Measurements from ENCODE around the gene GOLGA6L10.
"Not testable (repeated sequence)": the region's sequence is repeated elsewhere in the genome, so short reads cannot be mapped to it uniquely, and the experiment has no call there.

Gene GOLGA6L10

DNA sequence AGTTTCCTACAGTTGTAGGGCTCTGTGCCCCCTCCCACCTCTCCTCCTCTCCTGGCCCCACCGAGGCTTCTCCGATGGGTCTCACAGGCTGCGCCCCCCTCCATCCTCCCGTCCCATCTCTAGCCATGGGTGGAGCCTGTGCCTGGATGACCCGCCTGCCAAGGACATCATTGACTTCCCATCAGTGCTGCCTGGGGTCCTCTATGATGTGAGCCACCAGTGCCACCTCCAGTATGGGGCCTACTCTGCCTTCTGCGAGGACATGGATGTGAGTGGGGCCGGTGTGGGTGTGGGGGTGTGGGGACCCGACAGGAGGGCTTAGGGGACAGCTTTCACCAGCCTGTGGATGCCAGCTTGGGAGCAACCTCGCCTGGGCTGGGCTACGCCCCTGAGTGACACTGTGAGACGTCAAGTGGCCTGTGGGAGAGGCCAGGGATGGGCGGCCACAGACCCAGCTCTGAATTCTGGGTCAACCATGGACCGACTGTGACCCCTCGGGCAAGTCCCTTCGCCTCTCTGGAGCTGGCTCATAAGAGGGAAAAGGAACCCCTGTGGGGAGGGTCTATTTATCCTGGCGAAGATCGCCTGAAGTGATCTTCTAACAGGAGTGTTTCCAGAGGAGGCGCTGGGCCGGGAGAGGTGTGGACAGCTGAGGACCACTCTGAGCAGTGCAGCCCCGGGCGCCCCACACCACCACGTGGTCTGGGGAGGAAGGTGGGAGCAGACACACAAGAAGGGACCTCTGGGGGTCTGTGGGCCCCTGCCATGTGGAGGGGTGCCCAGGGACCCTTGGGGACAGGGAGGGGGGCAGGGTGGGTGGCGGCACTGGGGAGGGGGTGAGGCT, 32.8 kb downstream of the GOLGA6L10 start:
- DNase-seq, result not testable (repeated sequence)

DNA sequence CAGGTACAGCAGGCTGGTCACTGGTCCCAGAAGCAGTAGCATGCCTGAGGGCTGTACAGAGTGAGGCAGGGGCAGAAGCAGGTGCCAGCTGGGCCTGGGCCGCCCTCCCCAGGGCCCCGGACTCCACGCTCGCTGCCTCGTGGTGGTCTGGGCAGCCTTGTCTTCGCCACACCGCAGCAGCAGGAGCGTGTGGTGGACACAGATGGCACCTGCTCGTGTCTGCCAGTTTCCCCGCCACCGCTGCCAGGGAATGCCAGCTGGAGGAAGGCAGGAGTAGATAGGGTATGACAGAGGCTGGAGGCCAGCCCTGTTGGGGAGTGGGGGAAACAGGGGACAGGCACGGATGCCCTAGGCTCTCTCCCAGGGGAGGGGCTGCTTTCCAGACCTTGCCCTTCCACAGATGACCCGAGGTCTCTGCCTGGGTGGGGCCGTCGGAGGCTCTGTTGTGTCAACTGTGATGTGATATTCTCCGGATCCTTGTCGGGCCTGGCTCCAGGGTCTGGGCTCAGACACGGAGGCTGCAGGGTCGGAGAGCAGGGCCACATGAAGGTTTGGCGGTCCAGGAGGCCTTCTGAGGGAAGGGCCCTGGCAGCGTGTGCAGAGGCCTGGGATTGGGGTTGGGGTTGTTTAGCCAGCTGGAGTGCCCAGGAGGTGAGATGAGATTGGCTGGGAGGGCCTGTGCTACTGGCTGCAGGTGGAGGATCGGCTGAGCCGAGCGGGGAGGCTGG, 33.6 kb downstream of the GOLGA6L10 start:
- no peak for DNase-seq

DNA sequence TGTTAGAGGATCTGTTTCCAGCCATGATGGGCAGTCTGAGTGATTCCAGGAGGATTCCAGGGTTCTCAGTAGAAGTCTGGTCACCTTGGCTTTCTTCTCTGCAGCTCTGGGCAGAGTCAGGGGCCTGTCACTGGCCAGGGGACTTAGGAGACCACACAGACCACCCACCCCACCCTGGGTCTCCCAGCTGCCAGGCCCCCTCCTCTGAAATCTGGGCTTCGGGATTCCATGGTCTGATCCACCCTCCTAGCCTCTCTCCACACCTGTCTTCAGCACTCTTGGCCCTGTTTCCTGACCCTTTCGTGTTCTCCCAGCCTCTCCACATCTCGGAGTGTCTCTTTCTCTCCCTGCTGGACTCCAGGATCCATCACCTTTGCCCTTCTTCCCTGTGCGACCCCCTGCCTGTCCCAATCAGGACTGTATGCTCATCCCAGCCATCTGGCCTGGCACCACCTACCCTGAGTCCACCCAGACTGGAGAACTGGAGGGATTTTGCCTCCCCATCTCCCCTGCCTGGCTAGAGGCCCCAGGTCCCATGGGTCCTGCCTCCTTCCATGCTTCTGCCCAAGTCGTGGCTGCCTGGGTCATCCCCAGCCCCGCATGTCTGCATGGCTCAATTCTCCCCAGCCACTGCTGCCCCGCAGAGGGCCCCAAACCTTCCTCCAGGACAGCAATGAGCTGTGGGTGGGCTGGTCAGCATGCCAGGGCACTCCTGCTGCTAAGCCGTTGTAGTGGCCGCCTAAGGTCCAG, 34.3 kb downstream of the GOLGA6L10 start:
- no peak for DNase-seq

DNA sequence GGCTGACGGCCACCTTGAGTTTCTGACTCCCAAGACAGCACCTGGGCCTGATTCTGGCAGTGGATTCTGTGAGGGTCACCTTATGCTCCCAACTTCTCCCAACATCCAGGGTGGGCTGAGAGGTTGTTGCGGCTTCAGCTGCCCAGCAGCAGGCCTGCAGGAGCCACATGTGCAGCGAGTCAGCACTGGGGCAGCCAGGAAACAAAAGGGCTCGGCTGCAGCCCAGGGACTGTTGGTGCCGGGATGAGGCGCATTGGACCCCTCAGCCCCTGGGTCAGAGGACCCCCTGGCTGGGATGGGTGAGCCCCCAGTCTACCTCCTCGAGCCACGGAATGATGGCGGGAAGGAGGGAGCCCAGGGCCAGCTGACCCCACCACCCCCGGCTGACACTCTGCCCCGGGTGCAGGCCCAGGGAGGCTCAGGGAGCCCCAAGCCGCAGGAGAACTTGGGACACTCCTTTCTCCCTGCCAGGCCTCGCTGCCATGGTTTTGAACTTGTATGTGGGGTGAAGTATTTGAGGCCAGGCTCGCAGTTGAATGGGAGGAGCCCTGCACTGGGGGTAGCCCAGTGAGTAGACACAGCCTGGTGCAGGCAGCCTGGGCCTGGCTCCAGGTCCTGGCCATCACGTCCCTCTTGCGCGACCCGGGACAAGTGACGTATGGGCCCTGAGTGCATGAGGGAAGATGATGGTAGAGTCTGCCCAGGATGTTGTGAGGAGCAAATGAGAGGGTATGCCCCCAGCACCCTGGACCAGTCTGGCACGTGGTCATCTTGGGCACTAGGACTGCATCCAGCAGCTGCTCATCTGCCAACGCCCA, 35.1 kb downstream of the GOLGA6L10 start:
- DNase-seq, result not testable (repeated sequence)

DNA sequence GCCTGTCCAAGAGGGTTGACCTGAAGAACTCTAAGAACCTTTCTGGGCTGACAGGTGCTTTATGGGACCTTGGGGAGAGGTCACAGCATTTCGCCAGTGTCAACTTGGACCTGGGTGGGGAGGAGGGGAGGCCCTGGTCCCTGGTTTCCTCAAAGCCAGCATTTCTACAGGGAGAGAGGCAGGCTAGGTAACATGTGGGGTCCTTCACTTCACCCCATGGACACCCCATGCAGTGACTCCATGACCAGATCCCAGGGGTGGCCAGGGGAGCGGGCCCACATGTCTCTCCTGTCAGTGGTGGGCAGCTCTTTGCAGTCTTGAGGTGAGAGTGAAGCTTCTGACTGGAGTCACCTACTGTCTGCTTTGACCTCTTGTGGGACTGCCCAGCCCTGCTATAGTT, 35.8 kb downstream of the GOLGA6L10 start:
- no peak for DNase-seq

DNA sequence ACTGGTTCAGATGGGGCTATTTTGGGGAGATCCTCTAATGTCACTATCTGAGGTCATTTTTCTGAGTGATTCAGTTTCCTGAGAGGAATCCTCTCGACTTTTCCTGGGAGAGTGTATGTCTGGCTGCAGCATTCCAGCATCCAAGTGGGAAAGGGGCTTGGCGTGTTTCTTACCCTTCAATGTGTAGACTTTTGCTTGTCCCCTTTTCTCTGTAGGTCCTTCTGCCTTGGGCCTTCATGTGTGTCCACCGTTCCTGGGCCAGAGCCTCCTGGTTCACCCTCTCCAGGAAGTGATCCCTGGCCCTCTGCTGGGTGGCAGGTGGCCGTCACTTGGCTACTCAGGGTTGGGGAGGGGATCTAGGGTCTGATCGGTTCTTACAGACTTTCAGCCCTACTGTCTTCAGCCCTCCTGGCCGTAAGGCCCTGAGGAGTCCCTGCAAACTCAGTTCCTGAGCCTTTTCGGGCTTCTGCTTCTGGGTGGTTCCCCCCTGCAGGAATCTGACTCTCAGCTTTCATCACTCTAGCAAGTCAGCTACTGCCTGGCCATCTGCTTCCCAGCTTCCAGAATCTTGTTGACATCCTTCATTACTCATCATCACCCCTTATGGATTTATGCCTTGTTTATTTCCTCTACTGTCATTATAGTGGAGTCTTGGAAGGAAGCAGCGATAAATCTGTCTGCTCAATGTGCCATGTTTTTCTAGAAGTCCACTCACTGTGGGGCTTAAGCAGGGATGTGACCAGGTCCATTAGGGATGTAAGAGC, 36.5 kb downstream of the GOLGA6L10 start:
- no peak for DNase-seq

DNA sequence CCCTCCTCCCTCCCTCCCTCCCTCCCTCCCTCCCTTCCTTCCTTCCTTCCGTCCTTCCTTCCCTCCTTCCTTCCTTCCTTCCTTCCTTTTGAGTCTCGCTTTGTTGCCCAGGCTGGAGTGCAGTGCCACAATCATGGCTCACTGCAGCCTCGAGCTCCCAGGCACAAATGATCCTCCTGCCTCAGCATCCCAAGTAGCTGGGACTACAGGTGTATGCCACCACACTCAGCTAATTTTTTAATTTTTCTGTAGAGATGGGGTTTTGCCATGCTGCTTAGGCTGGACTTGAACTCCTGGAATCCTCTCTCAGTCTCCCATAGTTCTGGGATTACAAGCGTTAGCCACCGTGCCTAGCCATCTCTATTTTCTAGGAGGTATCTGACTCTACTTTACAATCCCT, 38.0 kb downstream of the GOLGA6L10 start:
- not testable (repeated sequence) for DNase-seq

DNA sequence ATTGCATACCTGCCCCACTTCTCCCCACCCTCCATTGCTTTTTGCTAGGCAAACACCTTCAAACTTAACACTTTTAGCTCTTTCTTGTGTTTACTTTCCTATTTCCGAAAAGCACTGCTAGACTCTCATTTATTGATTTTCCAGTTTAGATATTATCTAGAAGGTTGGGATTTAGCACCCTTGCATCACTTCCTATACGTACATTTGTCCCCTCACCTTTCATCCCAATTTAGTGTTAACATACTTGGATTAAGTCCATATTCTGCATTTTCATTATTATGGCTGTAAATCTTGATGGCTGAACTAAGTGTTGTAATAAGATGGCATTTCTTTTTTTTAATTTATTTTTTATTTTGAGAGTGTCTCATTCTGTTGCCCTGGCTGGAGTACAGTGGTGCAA, 39.5 kb downstream of the GOLGA6L10 start:
- no peak for DNase-seq

DNA sequence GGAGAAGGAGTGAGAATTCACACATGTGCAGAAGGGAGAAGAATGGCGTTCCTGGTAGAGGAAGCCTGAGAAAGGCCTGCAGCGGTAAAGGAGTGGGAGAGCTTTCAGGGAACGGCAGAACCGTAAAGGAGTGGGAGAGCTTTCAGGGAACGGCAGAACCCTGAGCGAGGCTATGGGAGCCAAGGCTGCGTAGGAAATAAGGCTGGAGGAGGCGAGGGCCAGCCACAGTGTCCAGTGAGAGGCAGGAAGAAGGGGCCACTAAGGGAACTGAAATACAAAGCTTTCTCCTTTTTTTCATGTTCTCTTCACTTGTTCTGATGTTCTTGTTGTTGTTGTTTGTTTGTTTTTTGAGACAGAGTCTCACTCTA, 41.6 kb downstream of the GOLGA6L10 start:
- DNase-seq, result no peak

DNA sequence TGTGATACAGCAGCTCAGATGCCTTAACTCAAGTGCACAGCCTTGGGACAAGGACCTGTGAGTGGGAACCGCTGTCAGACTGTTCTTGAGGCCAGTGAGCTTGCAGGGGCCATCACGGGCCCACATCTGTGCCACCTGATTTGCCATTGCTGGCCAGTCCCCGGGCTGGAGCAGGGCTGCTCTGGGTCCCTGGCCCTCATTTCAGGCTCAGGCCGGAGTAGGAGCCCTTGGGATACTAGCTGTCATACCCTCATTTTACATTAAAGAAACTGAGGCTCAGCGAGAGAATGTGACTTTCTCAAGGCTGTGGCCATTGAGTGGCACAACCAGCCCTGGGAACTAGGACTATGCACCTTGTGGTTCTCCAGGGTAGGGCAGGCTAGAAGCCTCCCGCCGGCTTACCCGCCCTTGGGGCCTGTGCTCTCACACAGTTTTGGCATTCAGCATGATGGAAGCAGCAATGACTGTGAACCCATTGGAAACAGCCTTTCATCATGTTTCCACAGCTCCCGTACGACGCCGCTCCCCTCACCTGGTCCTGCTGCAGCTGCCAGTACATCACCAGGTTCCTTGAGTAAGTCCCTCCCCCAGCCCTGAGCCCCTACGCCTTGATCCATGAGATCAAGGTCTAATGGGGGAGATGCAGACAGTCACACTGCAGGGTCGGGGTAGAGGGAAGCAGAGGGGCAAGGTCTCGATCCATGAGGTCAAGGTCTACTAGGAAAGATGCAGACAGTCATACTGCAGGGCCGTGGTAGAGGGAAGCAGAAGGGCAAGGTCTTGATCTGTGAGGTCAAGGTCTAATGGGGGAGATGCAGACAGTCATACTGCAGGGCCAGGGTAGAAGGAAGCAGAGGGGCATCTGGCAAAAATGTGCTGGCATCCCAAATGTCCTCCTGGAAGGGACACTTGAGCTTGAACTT, 42.2 kb downstream of the GOLGA6L10 start:
- DNase-seq, result no peak

DNA sequence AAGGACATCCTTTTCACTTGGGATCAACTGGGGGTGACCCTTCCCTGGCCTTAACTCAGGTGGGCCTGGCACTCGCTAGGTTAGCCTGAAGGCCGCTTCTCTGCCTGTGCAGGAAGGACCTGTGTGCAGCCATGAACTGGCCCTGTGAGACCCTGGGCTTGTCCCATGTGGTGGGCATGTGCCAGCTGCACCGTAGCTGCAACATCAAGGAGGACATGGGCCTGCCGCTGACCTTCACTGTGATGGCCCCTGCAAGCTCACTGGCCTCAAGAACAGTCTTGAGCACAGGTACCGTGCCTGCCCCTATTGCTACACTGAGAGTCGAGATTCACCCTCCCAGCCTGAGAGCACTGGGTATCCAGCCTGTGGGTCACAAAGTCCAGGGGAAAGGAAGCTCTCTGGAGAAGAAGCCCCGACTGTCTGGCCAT, 43.6 kb downstream of the GOLGA6L10 start:
- no peak for DNase-seq

DNA sequence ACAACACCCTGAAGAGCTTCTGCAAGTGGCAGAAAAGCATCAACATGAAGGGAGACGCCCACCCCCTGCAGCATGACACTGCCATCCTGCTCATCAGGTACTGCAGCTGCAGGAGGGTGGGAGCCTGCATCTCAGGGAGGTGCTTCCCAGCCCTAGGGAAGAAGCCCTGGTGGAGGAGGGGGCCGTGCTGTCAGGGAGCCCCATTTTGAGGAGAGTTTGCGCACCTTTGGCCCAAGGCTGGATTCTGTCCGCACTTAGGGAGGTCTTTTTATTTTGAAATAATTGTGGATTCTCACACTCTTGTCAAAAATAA, 44.5 kb downstream of the GOLGA6L10 start:
- DNase-seq, result no peak

DNA sequence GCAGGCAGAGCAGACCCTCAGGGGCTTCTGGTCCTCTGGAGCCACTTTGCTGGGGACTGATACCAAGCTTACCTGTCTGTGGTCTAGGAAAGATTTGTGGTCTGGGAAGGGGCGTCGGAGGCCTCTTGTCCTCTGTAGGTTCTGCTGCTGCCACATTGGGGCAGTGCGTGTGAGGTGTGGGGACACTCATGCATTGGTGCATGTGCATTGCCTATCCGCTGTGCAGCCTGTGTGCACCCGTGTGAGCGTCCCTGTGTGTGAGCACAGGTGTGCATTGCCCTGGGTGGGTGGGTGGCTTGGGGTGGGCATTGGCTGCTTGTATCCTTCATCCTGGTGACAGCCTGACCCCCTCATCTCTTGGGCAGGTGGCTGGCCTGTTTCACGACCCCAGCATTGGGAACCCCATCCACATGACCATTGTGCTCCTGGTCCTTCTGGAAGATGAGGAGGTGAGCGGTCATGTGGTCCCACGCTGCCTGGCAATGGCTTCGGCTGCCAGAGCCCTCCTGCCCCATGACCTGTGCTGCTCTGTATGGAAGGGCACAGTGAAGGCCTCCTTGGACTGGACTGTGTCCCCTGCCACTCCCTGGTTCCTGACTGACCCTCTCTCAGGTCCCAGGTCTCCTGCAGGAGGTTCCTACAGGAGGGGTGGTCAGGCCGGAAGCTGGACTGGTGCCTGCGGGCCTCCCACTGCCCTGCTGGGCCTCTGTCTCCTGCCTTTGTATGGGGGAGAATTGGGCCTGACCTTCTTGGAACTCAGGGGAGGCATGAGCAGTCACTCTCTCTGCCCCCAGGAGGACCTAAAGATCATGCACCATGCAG, 45.1 kb downstream of the GOLGA6L10 start:
- no peak for DNase-seq

DNA sequence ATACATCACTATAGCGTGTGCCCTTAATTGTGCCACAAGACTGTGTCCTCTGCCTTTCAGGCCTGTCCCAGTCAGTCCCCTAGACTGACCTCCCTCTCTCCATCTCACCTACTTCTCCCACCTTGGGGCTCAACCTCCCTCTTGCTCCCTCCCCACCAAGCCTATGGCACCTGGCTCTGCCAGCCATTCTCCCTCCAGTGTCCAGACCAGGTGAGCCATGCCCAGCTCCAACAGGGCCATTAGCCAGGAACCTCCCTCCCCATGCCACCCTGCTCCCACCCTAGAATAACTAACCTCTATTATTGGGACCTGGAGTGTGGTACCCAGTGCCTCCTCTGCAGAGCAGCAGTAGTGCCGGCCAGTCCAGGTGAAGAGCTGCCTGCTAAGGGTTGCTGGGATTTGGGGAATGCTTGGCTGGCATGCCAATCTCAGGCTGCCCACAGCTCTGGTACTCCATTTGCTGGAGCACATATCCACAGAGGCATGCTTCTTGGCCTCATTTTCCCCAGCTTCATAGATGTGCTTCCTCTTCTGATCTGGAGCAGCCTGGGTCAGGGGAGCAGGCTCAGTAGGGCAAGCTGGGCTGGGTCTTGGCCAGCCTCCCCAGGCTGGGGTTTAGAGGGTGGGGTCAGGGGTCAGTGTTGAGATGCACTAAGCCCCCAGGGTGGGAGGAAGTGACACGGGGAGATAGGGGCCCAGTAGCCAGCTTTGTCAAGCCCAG, 47.8 kb downstream of the GOLGA6L10 start:
- no peak for DNase-seq

DNA sequence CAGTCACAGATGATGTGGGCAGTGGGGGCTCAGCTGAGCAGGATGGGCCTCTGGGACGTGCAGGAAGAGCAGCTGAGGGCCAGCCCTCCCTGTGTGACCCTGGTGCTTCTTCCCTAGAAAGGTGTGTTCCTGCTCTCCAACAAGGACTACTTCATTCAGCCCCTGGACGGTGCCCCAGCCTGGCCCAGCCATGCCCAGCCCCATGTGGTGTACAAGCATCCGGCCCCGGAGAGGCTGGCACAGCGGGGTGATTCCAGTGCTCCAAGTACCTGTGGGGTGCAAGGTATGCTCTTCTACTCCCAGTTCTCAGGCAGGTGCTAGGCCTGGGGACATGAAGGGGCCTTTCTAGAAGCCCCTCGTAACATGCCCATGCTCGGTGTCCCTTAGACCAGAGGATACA, 48.4 kb downstream of the GOLGA6L10 start:
- no peak for DNase-seq

DNA sequence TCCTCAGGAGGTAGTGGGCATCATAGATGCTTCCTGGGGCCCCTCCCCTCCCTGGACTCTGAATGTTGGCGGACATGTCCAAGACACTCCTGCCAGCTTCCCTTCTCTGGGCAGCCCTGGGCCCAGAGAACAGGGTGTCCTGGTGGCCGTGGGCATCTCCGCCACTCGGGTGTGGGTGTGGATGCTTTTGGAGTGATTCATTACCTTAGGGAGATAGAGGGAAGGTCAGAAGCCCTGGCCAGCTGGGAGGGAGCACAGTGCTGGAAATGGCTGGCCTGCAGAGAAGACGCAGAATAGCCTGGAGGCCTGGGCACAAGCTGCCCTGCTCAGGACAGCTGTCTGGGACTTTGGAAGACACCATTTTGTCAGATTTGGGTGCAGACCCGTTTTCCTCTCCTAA, 48.9 kb downstream of the GOLGA6L10 start:
- not testable (repeated sequence) for DNase-seq

DNA sequence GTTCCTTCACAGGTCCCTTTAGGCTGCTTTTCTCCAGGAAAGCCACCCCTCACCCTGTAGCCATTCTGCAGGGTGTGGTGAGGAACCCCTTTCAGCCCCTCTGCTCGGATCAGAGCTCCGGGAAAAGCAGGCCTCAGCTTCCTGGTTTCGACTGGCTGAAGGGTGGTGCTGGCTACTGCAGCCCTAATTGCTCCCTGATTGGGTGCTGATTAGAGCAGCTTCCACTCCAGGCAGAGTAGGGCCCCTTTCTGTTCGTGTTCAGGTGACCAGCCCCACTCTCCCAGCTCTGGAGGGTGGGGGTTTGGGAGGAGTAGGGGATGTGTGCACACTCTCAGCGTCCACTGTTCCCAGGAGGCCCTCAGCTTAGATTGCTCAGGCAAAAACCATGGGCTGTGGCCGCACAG, 49.8 kb downstream of the GOLGA6L10 start:
- DNase-seq, result not testable (repeated sequence)

DNA sequence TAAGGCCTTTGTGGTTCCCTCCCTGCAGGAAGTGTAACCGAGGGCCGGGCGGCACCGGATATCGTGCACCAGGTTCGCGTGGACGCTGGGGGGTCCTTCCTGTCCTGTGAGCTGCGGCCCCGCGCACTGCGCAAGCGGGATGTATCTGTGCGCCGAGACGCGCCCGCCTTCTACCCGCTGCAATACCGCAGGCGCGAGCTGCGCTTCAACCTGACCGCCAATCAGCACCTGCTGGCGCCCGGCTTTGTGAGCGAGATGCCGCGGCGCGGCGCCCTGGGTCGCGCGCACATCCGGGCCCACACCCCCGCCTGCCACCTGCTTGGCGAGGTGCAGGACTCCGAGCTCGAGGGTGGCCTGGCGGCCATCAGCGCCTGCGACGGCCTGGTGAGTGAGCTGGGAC, 50.8 kb downstream of the GOLGA6L10 start:
- no peak for DNase-seq

DNA sequence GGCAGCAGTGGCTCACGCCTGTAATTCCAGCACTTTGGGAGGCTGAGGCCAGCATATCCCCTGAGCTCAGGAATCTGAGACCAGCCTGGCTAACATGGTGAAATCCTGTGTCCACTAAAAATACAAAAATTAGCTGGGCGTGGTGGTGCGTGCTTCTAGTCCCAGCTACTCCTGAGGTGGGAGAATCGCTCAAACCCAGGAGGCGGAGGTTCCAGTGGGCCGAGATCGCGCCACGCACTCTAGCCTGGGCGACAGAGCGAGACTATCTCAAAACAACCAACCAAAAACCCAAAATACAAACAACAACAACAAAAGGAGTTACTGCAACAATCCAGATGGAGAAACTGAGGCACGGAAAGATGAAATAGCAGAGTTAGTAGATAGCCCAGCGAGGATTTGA, 51.2 kb downstream of the GOLGA6L10 start:
- no peak for DNase-seq
